PC-3 (cell line): ENCODE results near the gene ALDOC. TPM values are rescaled to one million over a fixed set of nuclear protein-coding genes. Genes with fewer than 3 reads are reported as not detected.
"Not testable (repeated sequence)": the region's sequence is repeated elsewhere in the genome, so short reads cannot be mapped to it uniquely, and the experiment has no call there.

ENCODE experiments used
- ATAC-seq: fragments of 200-7000 bp; cut with Tn5 transposase; 2 replicates; pipeline ENCODE4 v1.9.1; 2020; ENCODE audit warnings: mild to moderate bottlenecking, moderate library complexity
- BruUV-seq: library from RNA; stranded (reverse); fragments of 400-500 nt; replicated peaks from 2 replicates; lab custom pipeline; 2021; lab: Mats Ljungman, UMichigan
- CTCF ChIA-PET: fragments of 300-600 bp; sonication (Branson Sonifier 250); formaldehyde crosslinking; loops from one replicate; lab custom pipeline; 2022; ENCODE audit warnings: antibody characterized with exemption; lab: Charles Lee
- POLR2A ChIA-PET: fragments of 300-600 bp; sonication (Branson Sonifier 250); formaldehyde crosslinking; loops from one replicate; lab custom pipeline; 2022; ENCODE audit warnings: antibody characterized with exemption; ENCODE audit not compliant: unreplicated experiment; lab: Charles Lee
- DNase-seq: peaks from one replicate; pipeline ENCODE4 v3.0.0-alpha.2; 2015
- H2AFZ ChIP-seq: fragments of 300-600 bp; sonication (generic); 2 replicates; pipeline ENCODE4 v1.6.0; 2016; ENCODE audit warnings: antibody characterized with exemption, low read length
- H3F3A ChIP-seq: fragments of 300-600 bp; sonication (generic); one replicate; pipeline ENCODE4 v1.6.0; 2017; ENCODE audit warnings: antibody characterized with exemption, low read length, control low read depth, mild to moderate bottlenecking; ENCODE audit not compliant: unreplicated experiment
- H3K27ac ChIP-seq: fragments of 300-600 bp; sonication (generic); 2 replicates; pipeline ENCODE4 v1.5.1; 2016; ENCODE audit warnings: mild to moderate bottlenecking, low read length
- H3K27me3 ChIP-seq: fragments of 300-600 bp; sonication (generic); 2 replicates; pipeline ENCODE4 v1.6.1; 2016; ENCODE audit warnings: low read length, mixed read lengths
- H3K36me3 ChIP-seq: fragments of 300-600 bp; sonication (generic); 2 replicates; pipeline ENCODE4 v1.6.1; 2016; ENCODE audit warnings: low read depth, mixed run types, low read length, mixed read lengths
- H3K4me1 ChIP-seq: fragments of 300-600 bp; sonication (generic); 2 replicates; pipeline ENCODE4 v1.5.1; 2016; ENCODE audit warnings: low read length; ENCODE audit not compliant: insufficient read depth
- H3K4me2 ChIP-seq: fragments of 300-600 bp; sonication (generic); 2 replicates; pipeline ENCODE4 v1.6.0; 2016; ENCODE audit warnings: low read length
- H3K4me3 ChIP-seq: fragments of 300-600 bp; sonication (generic); 2 replicates; pipeline ENCODE4 v1.5.1; 2016; ENCODE audit warnings: mild to moderate bottlenecking, low read length, mixed read lengths
- H3K79me2 ChIP-seq: fragments of 300-600 bp; sonication (generic); 2 replicates; pipeline ENCODE4 v1.6.1; 2017; ENCODE audit warnings: low read length, mixed read lengths
- H3K9ac ChIP-seq: fragments of 300-600 bp; sonication (generic); 2 replicates; pipeline ENCODE4 v1.6.0; 2016; ENCODE audit warnings: mild to moderate bottlenecking, low read length
- H3K9me2 ChIP-seq: fragments of 300-600 bp; sonication (generic); replicated peaks from 2 replicates; pipeline ENCODE4 v1.6.1; 2016; ENCODE audit warnings: mixed run types, low read length, mixed read lengths
- H3K9me3 ChIP-seq: fragments of 300-600 bp; sonication (generic); 2 replicates; pipeline ENCODE4 v1.6.1; 2016; ENCODE audit warnings: low read length, mixed read lengths
- H4K20me1 ChIP-seq: fragments of 300-600 bp; sonication (generic); 2 replicates; pipeline ENCODE4 v1.6.1; 2016; ENCODE audit warnings: low read length, mixed read lengths
- EZH2 ChIP-seq: fragments of 300-600 bp; sonication (generic); IDR thresholded peaks from one replicate; pipeline ENCODE4 v1.6.1; 2017; ENCODE audit warnings: antibody characterized with exemption, mild to moderate bottlenecking, low read length; ENCODE audit not compliant: unreplicated experiment
- EZH2phosphoT487 ChIP-seq: fragments of 300-600 bp; sonication (generic); IDR thresholded peaks from 2 replicates; pipeline ENCODE4 v1.6.1; 2018; ENCODE audit warnings: mild to moderate bottlenecking, antibody characterized with exemption, low read length, borderline replicate concordance
- intact Hi-C: fragments of 100-400 bp; cut with micrococcal nuclease; formaldehyde crosslinking; loops from 2 replicates; pipeline ENCODE4 v1.9.0; 2023
- total RNA-seq: library from RNA; depleted of rRNA; stranded (reverse); fragments of >200 nt; gene quantifications from 2 replicates; pipeline ENCODE4 v1.2.3, GENCODE V29; 2014
- TF ChIP-seq, protein P1 (sequence below): fragments of 300-600 bp; sonication (generic); conservative IDR thresholded peaks from 2 replicates; pipeline ENCODE4 v1.5.1; 2017; ENCODE audit warnings: antibody characterized with exemption, low read depth, mild to moderate bottlenecking, low read length

ALDOC gene
- total RNA-seq, 1 experiment from 2014 or later = 42.6 TPM

- Histone ChIP-seq H3K4me2 (no peak overlapping the region), H4K20me1 (no peaks in the 10 kb centered on the region), H3F3A (no peaks in the 10 kb centered on the region), H3K36me3 (peaks cover 14% of the 10 kb centered on the region), H2AFZ (no peak overlapping the region), H3K9ac (no peak overlapping the region), H3K27ac (no peak overlapping the region), H3K9me2 (no peaks in the 10 kb centered on the region), H3K9me3 (no peaks in the 10 kb centered on the region), H3K79me2 (no peaks in the 10 kb centered on the region), H3K4me1 (no peaks in the 10 kb centered on the region), H3K27me3 (no peaks in the 10 kb centered on the region), H3K4me3 (no peak overlapping the region)
- ATAC-seq = no peak
- ChIA-PET POLR2A (no interaction called here), CTCF (no interaction called here)
- no peak for TF ChIP-seq EZH2
- TF ChIP-seq, protein P1, sequence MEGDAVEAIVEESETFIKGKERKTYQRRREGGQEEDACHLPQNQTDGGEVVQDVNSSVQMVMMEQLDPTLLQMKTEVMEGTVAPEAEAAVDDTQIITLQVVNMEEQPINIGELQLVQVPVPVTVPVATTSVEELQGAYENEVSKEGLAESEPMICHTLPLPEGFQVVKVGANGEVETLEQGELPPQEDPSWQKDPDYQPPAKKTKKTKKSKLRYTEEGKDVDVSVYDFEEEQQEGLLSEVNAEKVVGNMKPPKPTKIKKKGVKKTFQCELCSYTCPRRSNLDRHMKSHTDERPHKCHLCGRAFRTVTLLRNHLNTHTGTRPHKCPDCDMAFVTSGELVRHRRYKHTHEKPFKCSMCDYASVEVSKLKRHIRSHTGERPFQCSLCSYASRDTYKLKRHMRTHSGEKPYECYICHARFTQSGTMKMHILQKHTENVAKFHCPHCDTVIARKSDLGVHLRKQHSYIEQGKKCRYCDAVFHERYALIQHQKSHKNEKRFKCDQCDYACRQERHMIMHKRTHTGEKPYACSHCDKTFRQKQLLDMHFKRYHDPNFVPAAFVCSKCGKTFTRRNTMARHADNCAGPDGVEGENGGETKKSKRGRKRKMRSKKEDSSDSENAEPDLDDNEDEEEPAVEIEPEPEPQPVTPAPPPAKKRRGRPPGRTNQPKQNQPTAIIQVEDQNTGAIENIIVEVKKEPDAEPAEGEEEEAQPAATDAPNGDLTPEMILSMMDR = no peak
- TF ChIP-seq EZH2phosphoT487 = no peak
- intact Hi-C loops = no loop called here
- no peak for DNase-seq
- no TSS peak for BruUV-seq
Observed at GRCh38 chr17:28612531-28612930, 35.8 kb upstream of the ALDOC start.

DNA sequence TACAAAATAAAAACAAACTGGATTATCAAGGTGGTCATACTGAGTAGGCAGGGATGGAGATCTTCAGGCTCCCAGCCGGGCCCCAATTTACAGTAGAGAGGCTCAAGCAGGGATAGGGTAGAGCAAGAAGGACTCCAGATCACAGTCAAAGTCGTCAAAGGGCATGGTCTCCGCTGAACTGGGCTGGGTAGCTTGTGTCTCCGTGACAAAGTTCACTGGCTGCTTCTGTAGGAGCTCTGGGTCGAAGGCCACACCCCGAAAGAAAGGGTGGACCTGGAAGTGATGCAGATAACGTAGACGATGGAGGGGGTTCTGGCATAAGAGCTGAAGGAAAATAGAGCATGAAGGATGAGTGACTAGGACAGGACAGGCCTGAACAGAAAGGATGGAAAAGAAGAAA is 33.7 kb upstream of the ALDOC start:
- Histone ChIP-seq H3K9me3 (no peaks in the 10 kb centered on the region), H3K4me2 (no peak overlapping the region), H3K4me3 (no peak overlapping the region), H3K4me1 (no peaks in the 10 kb centered on the region), H3F3A (no peaks in the 10 kb centered on the region), H4K20me1 (no peaks in the 10 kb centered on the region), H3K9ac (no peak overlapping the region), H3K79me2 (no peaks in the 10 kb centered on the region), H3K27ac (no peak overlapping the region), H2AFZ (no peak overlapping the region), H3K27me3 (no peaks in the 10 kb centered on the region), H3K36me3 (peaks cover 2% of the 10 kb centered on the region), H3K9me2 (no peaks in the 10 kb centered on the region)
- DNase-seq (no peak), ATAC-seq (no peak)
- POLR2A ChIA-PET = no interaction called here
- intact Hi-C loops = no loop called here
- CTCF ChIA-PET = no interaction called here
- TF ChIP-seq EZH2 (no peak), EZH2phosphoT487 (no peak)
- TF ChIP-seq, protein P1 = no peak
- BruUV-seq = no TSS peak

- intact Hi-C loops, POLR2A ChIA-PET, CTCF ChIA-PET: not testable (repeated sequence)
Observed at GRCh38 chr17:28604031-28604430, 27.3 kb upstream of the ALDOC start.

More at GRCh38 chr17:28604031-28604430, 27.3 kb upstream of the ALDOC start:
- not testable (repeated sequence) for H3K9me3 ChIP-seq, H3K4me3 ChIP-seq, H2AFZ ChIP-seq, H3K4me2 ChIP-seq, H3K79me2 ChIP-seq, H4K20me1 ChIP-seq, H3K9me2 ChIP-seq, H3K4me1 ChIP-seq, H3K9ac ChIP-seq, DNase-seq, H3K27ac ChIP-seq, H3F3A ChIP-seq, BruUV-seq, H3K36me3 ChIP-seq, H3K27me3 ChIP-seq, ATAC-seq
